HG03469 (cell line): ENCODE results near the gene TMEM135.
"Not testable (repeated sequence)": the region's sequence is repeated elsewhere in the genome, so short reads cannot be mapped to it uniquely, and the experiment has no call there.

Experiments
- ATAC-seq: cut with Tn5 transposase; IDR thresholded peaks from one replicate; pipeline ENCODE4 v1.9.1; 2021; ENCODE audit warnings: mild to moderate bottlenecking, moderate library complexity, moderate number of reproducible peaks; ENCODE audit not compliant: unreplicated experiment

The TMEM135 gene

DNA sequence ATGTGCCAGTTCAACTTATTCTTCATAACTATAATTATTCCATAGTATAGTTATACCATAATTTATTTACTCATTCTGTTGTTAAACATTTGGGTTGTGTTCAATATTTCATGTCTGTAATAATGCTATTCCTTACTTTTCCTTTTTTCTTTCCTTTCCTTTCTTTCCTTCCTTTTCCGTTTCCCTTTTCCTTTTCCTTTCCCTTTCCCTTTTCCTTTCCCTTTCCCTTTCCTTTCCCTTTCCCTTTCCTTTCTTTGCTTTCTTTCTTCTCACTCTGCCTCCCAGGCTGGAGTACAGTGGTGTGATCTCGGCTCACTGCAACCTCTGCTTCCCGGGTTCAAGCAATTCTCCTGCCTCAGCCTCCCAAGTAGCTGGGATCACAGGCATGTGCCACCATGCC, 151.2 kb downstream of the TMEM135 start:
- ATAC-seq: not testable (repeated sequence)

- ATAC-seq: no peak
These were observed 152.3 kb downstream of the TMEM135 start for GRCh38 chr11:87190071-87190470.

DNA sequence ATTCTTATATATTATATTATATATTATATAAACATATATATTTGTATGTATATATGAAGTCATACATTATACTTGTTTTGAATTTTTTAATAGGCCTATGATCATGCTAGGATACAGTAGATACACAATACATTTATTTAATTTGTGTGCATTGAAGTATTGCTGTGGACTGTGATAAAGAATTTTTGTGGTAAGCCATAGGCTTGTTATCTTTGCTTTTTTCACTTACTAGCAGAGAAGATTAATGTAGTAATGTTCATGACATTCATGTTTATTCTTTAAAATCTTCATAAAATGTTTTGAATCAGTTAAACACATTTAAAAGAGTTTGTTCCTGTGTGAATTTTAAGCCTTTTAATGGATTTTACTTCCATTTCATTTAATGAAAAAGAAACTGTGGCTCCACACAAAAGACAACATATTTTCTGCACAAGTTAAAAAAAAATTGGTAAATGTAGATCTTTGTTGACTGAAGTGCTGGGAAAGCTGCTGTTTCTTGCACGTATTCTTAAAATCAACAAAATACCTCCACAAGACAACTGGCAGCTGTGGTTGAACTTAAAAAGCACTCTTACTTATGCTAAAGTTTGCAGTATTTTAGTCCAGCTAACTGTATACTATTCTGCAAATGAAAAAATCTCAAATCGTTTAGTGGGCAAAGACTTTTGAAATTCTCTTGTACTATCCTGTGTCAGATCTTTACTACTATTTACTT, 156.2 kb downstream of the TMEM135 start:
- no peak for ATAC-seq

DNA sequence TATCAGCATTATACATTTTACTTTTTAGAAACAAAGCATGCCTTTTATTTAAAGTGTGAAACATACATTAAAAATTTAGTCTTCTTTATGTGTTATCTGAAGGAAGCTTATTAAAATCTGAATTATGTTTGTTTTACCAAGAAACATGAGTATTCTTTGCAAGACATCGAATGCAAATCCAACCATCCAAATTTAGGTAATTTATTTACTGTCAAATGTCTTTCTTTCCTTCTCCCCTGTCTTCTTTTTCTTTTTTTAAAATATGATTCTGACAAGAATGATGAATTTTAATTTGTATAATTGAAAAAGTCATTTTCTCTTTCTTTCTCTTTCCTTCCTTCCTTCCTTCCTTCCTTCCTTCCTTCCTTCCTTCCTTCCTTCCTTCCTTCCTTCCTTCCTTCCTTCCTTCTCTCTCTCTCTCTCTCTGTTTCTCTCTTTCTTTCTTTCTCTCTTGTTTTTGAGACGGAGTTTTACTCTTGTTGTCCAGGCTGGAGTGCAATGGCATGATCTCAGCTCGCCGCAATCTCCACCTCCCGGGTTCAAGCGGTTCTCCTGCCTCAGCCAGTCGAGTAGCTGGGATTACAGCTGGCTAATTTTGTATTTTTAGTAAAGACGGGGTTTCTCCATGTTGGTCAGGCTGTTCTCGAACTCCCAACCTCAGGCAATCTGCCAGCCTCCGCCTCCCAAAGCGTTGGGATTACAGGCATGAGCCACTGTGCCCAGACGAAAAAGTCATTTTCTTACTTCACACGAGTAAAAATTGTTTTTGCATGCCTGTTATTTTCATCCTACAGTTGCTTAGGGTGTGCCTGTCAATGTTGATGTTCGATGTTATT, 157.5 kb downstream of the TMEM135 start:
- ATAC-seq: no peak

GRCh38 chr11:87198266-87198881, 160.6 kb downstream of the TMEM135 start:
- ATAC-seq: no peak

DNA sequence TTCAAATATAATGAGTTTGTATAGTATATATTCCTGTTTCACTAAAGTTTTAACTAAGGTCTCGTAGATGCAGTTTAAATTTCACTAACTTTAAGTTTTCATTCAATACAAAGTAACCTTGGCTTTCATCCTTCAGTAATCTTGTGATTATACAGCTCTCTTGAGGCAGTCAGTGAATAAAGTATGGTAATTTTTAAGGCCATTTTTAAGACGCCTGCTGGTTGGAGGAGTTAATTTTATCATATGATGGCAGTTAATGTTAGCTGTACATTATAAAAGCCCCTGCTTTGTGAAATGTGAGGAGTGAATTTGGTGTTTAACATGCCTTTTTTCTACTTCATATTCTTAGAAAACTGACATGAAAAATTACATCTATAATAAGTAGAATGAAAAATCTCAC, 163.6 kb downstream of the TMEM135 start:
- no peak for ATAC-seq

- ATAC-seq: no peak
These were observed 166.3 kb downstream of the TMEM135 start for GRCh38 chr11:87203907-87204602.

- no peak for ATAC-seq
These were observed 175.2 kb downstream of the TMEM135 start for GRCh38 chr11:87212891-87213290.

DNA sequence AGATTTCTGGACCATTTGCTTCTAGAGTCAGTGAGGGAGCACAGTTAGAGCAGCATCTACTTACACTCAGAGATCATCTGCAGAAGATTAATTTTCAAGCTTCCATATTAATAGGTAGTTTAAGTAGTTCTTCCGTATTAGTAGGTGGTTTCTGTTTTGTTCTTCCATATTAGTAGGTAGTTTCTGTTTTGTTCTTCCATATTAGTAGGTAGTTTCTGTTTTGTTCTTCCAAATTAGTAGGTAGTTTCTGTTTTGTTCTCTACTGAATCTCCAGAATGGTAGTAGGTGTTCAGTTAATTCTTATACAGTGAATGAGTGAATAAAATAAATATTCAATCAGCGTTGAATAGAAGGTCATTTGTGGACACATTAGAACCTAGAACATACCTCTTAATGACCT, 175.7 kb downstream of the TMEM135 start:
- peak; percentile 64 for ATAC-seq

GRCh38 chr11:87215236-87215635, 177.5 kb downstream of the TMEM135 start:
- no peak for ATAC-seq

DNA sequence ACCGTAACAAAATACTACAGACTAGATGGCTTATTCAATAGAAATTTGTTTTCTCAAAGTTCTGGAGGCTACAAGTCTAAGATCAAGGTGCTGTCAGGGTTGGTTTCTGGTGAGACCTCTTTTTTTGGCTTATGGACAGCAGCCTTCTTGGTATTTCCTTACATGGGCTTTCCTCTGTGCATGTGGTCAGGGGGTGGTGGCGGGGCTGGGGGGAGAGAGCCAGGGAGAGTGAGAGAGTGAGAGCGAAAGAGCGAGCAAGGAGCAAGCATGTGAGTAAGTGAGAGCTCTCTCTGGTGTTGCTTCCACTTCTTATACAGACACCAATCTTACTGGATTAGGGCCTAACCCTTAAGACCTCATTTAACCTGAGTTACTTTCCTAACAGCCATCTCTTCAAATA, 181.5 kb downstream of the TMEM135 start:
- ATAC-seq: no peak

GRCh38 chr11:87223816-87224215, 186.1 kb downstream of the TMEM135 start:
- no peak for ATAC-seq

GRCh38 chr11:87224486-87224885, 186.8 kb downstream of the TMEM135 start:
- ATAC-seq: no peak

GRCh38 chr11:87228820-87229219, 191.1 kb downstream of the TMEM135 start:
- no peak for ATAC-seq

DNA sequence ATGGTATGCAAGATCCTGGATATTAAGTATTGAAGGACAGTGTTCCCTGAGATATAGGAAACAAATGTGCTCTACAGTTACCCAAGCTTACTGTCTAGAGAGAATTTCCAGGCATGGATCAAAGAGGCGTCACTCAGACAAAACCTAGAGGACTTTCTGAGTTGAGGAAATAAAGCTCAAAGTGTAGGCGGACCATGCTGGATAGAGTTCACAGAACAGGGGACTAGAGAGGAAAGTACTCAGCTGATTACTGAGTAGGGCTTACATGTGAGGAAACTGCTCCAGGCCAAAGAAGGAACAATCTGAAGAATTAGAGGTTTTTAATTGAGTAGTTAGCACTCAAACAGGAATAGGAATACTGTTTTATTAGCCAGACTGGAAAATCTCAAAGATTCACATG, 193.3 kb downstream of the TMEM135 start:
- ATAC-seq: no peak

DNA sequence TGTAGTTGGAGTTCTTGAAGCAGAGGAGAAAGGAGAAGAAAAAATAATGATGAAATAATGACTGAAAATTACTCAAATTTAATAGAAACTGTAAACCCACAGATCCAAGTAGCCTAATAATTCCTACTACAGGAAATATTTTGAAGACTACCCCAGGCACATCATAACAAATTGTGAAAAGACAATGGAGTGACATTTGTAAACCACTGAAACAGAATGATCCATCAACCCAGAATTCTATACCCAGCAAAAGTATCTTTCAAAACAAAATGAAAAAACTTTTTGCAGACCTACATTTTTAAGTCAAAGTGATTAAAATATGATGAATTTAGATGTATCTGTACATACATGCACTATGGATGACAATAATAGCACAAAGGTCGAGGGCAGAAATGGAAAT, 194.6 kb downstream of the TMEM135 start:
- no peak for ATAC-seq

- no peak for ATAC-seq
These were observed 197.6 kb downstream of the TMEM135 start for GRCh38 chr11:87235366-87235765.

DNA sequence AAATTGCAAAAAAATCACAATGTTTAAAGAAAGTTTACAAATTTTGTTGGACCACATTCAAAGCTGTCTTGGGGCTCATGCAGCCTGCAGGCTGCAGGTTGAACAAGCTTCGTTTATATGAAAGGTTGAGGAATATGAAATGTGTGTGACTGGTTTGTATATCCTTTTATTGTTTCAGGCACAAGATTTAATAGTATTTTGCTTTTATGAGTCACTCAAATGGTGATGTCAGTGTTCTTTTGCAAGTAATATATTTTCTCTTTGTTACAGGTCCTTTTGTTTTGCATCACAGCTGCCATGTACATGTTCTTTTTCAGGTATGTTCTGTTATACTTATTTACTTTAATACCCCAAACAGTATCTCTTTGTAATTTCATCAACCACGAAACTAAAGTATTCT, 198.6 kb downstream of the TMEM135 start:
- ATAC-seq: no peak

DNA sequence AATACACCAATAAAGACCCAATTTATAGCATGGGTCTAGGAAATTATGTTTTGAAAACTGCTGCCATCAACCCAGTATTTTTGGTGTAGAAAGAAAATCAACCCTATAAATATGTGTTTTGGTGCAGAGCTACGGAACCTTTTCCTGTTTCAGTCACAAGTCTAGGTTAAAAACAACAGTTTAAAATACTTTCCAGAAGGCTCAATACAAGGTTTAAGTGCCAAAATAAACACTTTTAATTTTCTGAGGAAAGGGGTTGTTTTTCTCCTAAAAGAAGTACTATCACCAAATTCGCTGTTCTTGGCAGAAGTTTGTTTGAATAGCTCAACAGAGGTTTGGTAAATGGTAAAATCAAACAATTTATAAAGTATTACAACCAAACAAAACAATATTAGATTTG, 201.3 kb downstream of the TMEM135 start:
- no peak for ATAC-seq

DNA sequence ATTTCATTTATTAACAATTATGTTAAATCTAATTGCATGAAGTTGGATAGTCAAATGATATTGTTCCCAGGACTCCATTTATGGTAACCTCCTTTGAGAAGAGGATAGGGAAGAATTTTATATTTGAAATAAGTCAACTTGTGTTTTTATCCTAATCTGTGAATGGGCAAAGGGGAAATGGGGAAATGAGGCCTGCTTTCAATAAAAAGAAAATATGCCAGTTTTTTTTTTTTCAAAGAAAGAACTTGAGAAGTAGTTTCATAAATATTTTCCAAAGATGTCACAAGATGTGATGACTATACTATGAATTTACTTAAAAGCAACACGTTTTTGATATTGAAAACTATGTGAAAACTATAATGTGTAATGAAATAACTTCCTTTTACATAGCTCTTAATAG, 201.8 kb downstream of the TMEM135 start:
- ATAC-seq: no peak

DNA sequence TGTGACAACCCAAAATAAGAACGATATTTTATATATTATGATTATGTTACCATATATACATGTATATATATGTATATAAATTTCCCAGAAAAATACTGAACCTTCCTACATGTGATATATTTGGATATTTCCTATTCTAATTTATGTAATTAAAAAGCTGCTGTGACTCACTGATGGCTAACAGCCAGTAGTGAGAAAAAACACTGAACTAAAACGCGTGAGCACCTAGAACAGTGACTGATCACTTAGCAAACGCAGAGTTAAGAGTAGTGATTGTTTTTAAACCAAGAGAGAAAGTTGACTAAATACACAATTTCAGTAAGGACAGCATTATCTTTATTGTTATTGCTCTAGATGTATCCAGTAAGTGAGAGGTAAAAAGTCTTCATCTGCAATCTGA, 213.8 kb downstream of the TMEM135 start:
- ATAC-seq: no peak
